AG09319 (cell line): ENCODE results near the gene CEP104.

ENCODE experiments used
- DNase-seq: peaks from one replicate; pipeline ENCODE4 v3.0.0-alpha.2; 2010; ENCODE audit warnings: low read depth; ENCODE audit errors: extremely low read depth
- TF ChIP-seq, protein P1 (sequence below): IDR thresholded peaks from 2 replicates; pipeline ENCODE4 v1.5.1; 2011; ENCODE audit warnings: low read depth, mild to moderate bottlenecking, inconsistent platforms, low read length, moderate library complexity

Gene CEP104

DNA sequence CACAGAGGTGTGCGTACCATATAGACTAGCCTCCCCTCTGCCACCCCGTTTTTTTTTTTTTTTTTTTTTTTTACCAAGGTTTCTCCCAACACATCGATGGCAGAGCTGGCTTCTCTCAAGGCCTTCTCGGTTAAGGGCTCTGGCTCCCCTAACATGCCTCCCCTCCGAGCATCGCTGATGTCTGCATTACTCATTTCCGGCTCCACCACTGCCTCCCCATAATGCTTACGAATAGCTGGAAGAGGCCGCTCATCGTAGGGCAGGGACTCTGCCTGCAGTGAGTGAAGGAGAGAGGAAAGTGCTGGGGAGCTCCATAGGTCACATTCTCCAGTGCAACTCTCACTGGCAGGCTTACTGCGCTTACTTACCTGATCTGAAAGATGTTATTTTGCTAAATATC lies 20.6 kb downstream of the CEP104 start:
- DNase-seq: no peak
- TF ChIP-seq, protein P1, sequence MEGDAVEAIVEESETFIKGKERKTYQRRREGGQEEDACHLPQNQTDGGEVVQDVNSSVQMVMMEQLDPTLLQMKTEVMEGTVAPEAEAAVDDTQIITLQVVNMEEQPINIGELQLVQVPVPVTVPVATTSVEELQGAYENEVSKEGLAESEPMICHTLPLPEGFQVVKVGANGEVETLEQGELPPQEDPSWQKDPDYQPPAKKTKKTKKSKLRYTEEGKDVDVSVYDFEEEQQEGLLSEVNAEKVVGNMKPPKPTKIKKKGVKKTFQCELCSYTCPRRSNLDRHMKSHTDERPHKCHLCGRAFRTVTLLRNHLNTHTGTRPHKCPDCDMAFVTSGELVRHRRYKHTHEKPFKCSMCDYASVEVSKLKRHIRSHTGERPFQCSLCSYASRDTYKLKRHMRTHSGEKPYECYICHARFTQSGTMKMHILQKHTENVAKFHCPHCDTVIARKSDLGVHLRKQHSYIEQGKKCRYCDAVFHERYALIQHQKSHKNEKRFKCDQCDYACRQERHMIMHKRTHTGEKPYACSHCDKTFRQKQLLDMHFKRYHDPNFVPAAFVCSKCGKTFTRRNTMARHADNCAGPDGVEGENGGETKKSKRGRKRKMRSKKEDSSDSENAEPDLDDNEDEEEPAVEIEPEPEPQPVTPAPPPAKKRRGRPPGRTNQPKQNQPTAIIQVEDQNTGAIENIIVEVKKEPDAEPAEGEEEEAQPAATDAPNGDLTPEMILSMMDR: no peak

- DNase-seq: no peak
- TF ChIP-seq, protein P1: no peak
These were observed 22.3 kb downstream of the CEP104 start for GRCh38 chr1:3834701-3835100.

DNA sequence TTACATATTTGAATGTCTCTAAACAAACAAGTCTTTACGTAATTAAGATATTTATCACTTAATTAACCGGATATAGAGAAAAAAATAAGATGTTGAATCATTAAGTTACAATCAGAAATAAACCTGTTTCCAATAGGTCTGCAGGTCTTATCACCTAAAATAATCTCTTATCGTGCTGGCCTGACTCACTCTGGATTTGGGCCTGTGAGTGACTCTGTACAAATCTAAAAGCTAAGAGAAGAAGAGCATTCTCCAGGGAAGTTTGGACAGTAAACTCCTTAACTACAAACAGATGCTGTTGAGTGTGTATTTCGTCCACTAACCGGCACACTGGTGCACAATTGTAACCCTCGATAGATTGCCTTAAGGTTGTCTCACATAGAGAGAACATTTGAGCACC lies 25.3 kb downstream of the CEP104 start:
- TF ChIP-seq, protein P1: no peak
- peak; percentile 14 for DNase-seq

DNA sequence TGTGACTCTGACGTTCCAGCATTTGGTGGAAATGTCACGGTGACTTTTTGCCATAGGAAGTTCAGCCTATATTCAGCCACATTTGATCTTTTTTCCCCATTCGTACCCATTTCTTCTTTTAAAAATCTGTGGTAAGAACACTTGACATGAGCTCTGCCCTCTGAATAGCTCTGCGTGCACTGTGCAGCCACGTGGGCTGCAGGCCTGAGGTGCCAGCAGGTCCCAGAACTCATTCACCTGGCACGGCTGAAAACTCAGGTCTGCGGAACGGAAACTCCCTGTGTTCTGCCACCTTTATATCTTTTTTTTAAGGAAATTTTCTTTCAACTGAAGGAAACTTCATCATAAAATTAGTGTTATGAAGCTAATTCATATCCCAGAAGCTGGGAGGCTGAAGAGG lies 28.6 kb downstream of the CEP104 start:
- no peak for DNase-seq
- TF ChIP-seq, protein P1: no peak

- TF ChIP-seq, protein P1: no peak
- no peak for DNase-seq
These were observed 29.2 kb downstream of the CEP104 start for GRCh38 chr1:3827813-3828307.

GRCh38 chr1:3825356-3825755 lies 31.7 kb downstream of the CEP104 start:
- DNase-seq: no peak
- TF ChIP-seq, protein P1: no peak

GRCh38 chr1:3824650-3825049 lies 32.4 kb downstream of the CEP104 start:
- no peak for DNase-seq
- TF ChIP-seq, protein P1: no peak
